NT2/D1 (cell line): ENCODE data around the gene USP21.
"Not testable (repeated sequence)": the region's sequence is repeated elsewhere in the genome, so short reads cannot be mapped to it uniquely, and the experiment has no call there.

Experiments used
- DNase-seq: peaks from one replicate; pipeline ENCODE4 v3.0.0-alpha.2; 2011; ENCODE audit warnings: low read depth, low spot score
- H3K27me3 ChIP-seq: 2 replicates; pipeline ENCODE4 v1.6.0; 2011; ENCODE audit warnings: mild to moderate bottlenecking; ENCODE audit not compliant: insufficient read length, insufficient read depth
- H3K36me3 ChIP-seq: 2 replicates; pipeline ENCODE4 v1.6.1; 2011; ENCODE audit warnings: mild to moderate bottlenecking, low read length, mixed read lengths; ENCODE audit not compliant: insufficient read depth, insufficient read length
- H3K4me1 ChIP-seq: 2 replicates; pipeline ENCODE4 v1.5.1; 2011; ENCODE audit not compliant: insufficient read depth, insufficient read length
- H3K4me3 ChIP-seq: 2 replicates; pipeline ENCODE4 v1.5.1; 2011; ENCODE audit warnings: low read depth; ENCODE audit not compliant: insufficient read length
- H3K9ac ChIP-seq: 2 replicates; pipeline ENCODE4 v1.6.0; 2011; ENCODE audit warnings: low read depth; ENCODE audit not compliant: insufficient read length
- H3K9me3 ChIP-seq: 2 replicates; pipeline ENCODE4 v1.5.1; 2011; ENCODE audit warnings: mild to moderate bottlenecking, low read length; ENCODE audit not compliant: insufficient read depth
- SUZ12 ChIP-seq: IDR thresholded peaks from 2 replicates; pipeline ENCODE4 v1.6.1; 2011; ENCODE audit not compliant: insufficient read length, insufficient read depth; ENCODE audit errors: extremely low read depth
- YY1 ChIP-seq: IDR thresholded peaks from 2 replicates; pipeline ENCODE4 v1.6.1; 2011; ENCODE audit not compliant: insufficient read length, insufficient read depth
- ZNF274 ChIP-seq: IDR thresholded peaks from 2 replicates; pipeline ENCODE4 v1.6.1; 2011; ENCODE audit warnings: mild to moderate bottlenecking, low read depth, low read length

Gene USP21

DNA sequence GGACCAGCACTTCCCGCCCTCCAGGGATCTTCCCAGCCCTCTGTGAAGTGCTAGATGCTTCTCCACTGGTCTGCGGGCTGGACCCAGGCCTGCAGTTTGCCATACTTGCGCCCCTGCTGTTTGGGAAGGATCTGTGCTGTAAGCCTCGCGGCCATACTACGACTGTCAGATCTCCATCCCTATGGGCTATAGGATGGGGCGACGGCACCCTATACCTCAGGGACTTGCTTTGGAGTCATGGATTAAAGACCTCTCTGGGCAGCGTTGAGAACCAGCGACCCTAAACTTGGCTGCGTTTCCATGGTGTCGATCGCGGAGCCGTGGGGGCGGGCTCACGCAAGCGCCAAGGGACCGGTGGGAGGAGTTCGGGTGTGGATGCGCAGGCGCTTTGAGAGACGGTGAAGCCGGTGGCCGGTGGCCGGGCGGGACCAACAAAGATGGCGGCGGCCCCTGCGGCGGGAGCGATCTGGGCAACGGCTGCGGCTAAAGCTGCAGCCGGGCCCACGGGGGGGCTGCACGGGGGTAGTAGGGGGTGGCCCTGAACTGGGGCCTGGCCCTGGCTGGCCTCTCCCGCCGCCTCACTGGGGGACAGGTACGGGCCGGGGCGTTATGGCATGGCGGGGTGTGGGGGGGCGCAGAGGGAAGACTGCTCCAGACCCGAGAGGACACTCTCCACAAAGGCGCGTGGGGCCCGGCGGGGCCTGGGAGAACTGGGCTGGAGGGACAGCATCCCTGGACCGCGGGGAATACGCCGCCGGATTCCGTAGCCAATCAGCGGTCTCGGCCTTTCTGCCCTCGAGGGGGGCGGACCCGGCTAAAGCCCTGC is at the start of gene USP21:
TSS of gene USP21 (plus strand) at position 414 of the 826 bp plus-strand sequence. CDS start 1,141 bp downstream, outside the sequence.
- DNase-seq = peak; percentile 96
- H3K9me3 ChIP-seq = no peaks in the 10 kb centered on the region
- H3K27me3 ChIP-seq = no peaks in the 10 kb centered on the region
- peaks cover 3% of the 10 kb centered on the region for H3K4me1 ChIP-seq
- TF ChIP-seq YY1 (peak; percentile 94), ZNF274 (no peak)
- H3K36me3 ChIP-seq = peaks cover 79% of the 10 kb centered on the region
- peak within 1 kb of the TSS; percentile 83 for H3K4me3 ChIP-seq
- H3K9ac ChIP-seq = peak within 1 kb of the TSS; percentile 94

- TF ChIP-seq ZNF274 (no peak), YY1 (no peak), SUZ12 (no peak)
- H3K9me3 ChIP-seq = no peaks in the 10 kb centered on the region
- H3K27me3 ChIP-seq = no peaks in the 10 kb centered on the region
- no peak overlapping the region for H3K9ac ChIP-seq
- H3K4me1 ChIP-seq = no peaks in the 10 kb centered on the region
- H3K4me3 ChIP-seq = no peak overlapping the region
- no peak for DNase-seq
- H3K36me3 ChIP-seq = peaks cover 65% of the 10 kb centered on the region
These were observed 48.2 kb upstream of the USP21 start for GRCh38 chr1:161111117-161111516.

- no peak for DNase-seq
- H3K36me3 ChIP-seq = peaks cover 66% of the 10 kb centered on the region
- H3K4me1 ChIP-seq = no peaks in the 10 kb centered on the region
- no peak overlapping the region for H3K9ac ChIP-seq
- no peak overlapping the region for H3K4me3 ChIP-seq
- H3K27me3 ChIP-seq = no peaks in the 10 kb centered on the region
- no peaks in the 10 kb centered on the region for H3K9me3 ChIP-seq
- no peak for TF ChIP-seq ZNF274
- TF ChIP-seq SUZ12 = no peak
- no peak for TF ChIP-seq YY1
These were observed 47.8 kb upstream of the USP21 start for GRCh38 chr1:161111527-161111926.

DNA sequence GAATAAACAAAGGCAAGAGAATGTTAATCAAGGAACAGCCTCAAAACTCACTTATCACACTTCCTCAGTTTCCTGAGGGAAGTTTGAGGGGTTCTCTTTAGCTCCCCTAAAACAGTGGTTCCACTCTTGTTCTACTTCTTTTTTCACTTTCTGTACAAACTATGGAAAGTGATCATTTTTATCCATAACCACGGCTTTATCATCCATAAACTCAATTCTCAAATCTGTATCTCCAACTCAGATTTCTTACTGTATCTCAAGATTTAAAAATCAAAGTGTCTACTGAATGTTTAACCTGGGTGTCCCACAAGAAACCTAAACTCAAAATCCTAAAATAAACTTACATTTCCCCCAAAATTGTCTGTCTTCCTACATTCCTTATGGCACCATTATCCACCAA is 45.4 kb upstream of the USP21 start:
- H3K27me3 ChIP-seq = no peaks in the 10 kb centered on the region
- H3K9ac ChIP-seq = no peak overlapping the region
- H3K9me3 ChIP-seq = no peaks in the 10 kb centered on the region
- H3K4me1 ChIP-seq = peaks cover 3% of the 10 kb centered on the region
- DNase-seq = no peak
- peaks cover 61% of the 10 kb centered on the region for H3K36me3 ChIP-seq
- H3K4me3 ChIP-seq = no peak overlapping the region
- TF ChIP-seq ZNF274 (no peak), SUZ12 (no peak), YY1 (no peak)

DNA sequence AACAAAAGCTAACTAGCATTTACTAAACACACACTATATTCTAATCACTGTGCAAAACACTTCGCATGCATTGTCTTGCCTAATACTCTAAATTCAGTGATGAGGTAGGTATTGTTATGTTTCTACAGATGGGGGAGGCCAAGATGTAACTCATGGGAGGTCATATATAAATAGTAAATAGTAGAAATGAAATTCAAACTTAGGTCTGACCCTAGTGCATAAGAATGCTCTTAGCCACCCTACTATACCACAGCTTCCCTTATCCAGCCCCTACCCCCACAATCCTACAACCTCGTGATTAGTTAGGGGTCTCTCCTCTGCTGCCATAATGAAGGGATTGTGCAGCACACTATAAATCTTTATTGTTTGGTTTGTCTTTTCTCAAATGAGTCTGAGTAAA is 44.7 kb upstream of the USP21 start:
- TF ChIP-seq SUZ12 = no peak
- no peak for TF ChIP-seq ZNF274
- no peak for TF ChIP-seq YY1
- Histone ChIP-seq H3K27me3 (no peaks in the 10 kb centered on the region), H3K9ac (no peak overlapping the region), H3K4me1 (peaks cover 7% of the 10 kb centered on the region), H3K36me3 (peaks cover 61% of the 10 kb centered on the region), H3K4me3 (no peak overlapping the region), H3K9me3 (no peaks in the 10 kb centered on the region)
- DNase-seq = no peak

DNA sequence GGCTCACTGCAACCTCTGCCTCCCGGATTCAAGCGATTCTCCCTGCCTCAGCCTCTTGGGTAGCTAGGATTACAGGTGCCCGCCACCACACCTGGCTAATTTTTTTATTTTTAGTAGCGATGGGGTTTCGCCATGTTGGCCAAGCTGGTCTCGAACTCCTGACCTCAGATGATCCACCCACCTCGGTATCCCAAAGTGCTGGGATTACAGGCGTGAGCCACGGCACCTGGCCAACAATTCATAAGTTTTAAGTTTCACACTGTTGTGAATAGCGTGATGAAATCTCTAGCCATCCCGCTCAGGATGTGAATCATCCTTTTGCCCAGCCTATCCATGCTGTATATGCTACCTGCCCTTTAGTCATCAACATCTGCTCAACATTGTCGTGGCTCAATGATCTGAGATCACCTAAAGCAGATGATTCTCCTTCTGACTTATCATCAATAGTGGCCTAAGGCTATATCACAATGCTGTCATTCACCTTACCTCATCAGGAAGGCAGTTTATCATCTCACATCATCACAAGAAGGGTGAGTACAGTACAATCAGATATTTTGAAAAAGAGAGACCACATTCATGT is 44.1 kb upstream of the USP21 start:
- DNase-seq = no peak
- H3K4me3 ChIP-seq = no peak overlapping the region

DNA sequence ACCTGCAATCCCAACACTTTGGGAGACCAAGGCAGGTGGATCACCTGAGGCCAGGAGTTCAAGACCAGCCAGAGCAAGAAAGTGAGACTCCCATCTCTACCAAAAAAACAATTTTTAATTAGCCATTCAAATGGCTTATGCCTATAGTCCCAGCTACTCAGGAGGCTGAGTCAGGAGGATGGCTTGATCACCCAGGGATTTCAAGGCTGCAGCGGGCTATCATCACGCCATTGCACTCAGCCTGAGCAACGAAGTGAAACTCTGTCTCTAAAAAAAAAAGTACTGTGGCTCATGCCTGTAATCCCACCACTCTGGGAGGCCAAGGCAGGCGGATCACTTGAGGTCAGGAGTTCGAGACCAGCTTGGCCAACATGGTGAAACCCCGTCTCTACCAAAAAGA is 43.3 kb upstream of the USP21 start:
- not testable (repeated sequence) for DNase-seq, H3K9ac ChIP-seq, H3K4me3 ChIP-seq, H3K27me3 ChIP-seq, H3K9me3 ChIP-seq, H3K4me1 ChIP-seq
- H3K36me3 ChIP-seq = peaks cover 64% of the 10 kb centered on the region

More for the DNA sequence above, 44.1 kb upstream of the USP21 start:
- Histone ChIP-seq H3K9me3 (no peaks in the 10 kb centered on the region), H3K9ac (no peak overlapping the region), H3K36me3 (peaks cover 61% of the 10 kb centered on the region), H3K27me3 (no peaks in the 10 kb centered on the region), H3K4me1 (peaks cover 10% of the 10 kb centered on the region)
- no peak for TF ChIP-seq YY1
- no peak for TF ChIP-seq ZNF274
- no peak for TF ChIP-seq SUZ12
